Hepatocyte (in vitro differentiated cells): ENCODE measurements around the gene PACRG. TPM values are rescaled to one million over a fixed set of nuclear protein-coding genes. Genes with fewer than 3 reads are reported as not detected.

ENCODE experiments used
- DNase-seq: peaks from one replicate; pipeline ENCODE4 v3.0.0-alpha.2; 2016; ENCODE audit warnings: low spot score
- H2AFZ ChIP-seq: fragments of 200-600 bp; sonication (generic); 2 replicates; pipeline ENCODE4 v1.6.0; 2016; ENCODE audit warnings: antibody characterized with exemption, mild to moderate bottlenecking
- H3K27ac ChIP-seq: fragments of 200-600 bp; sonication (generic); 2 replicates; pipeline ENCODE4 v1.5.1; 2016; ENCODE audit warnings: mild to moderate bottlenecking
- H3K27me3 ChIP-seq: fragments of 200-600 bp; sonication (generic); 2 replicates; pipeline ENCODE4 v1.6.1; 2016
- H3K36me3 ChIP-seq: fragments of 200-600 bp; sonication (generic); replicated peaks from 2 replicates; pipeline ENCODE4 v1.5.1; 2016; ENCODE audit warnings: low read depth; ENCODE audit not compliant: insufficient read depth
- H3K4me1 ChIP-seq: fragments of 200-600 bp; sonication (generic); 2 replicates; pipeline ENCODE4 v1.5.1; 2016; ENCODE audit warnings: mild to moderate bottlenecking, moderate library complexity; ENCODE audit not compliant: insufficient read depth
- H3K4me2 ChIP-seq: fragments of 200-600 bp; sonication (generic); 2 replicates; pipeline ENCODE4 v1.6.0; 2016
- H3K4me3 ChIP-seq: fragments of 200-600 bp; sonication (generic); 2 replicates; pipeline ENCODE4 v1.5.1; 2016; ENCODE audit warnings: mild to moderate bottlenecking
- H3K79me2 ChIP-seq: fragments of 200-600 bp; sonication (generic); 2 replicates; pipeline ENCODE4 v1.6.0; 2017; ENCODE audit warnings: mild to moderate bottlenecking
- H3K9me2 ChIP-seq: fragments of 200-600 bp; sonication (generic); replicated peaks from 2 replicates; pipeline ENCODE4 v1.6.0; 2017; ENCODE audit warnings: mild to moderate bottlenecking; ENCODE audit not compliant: insufficient read depth
- H3K9me3 ChIP-seq: fragments of 200-600 bp; sonication (generic); 2 replicates; pipeline ENCODE4 v1.5.1; 2016; ENCODE audit warnings: low read depth, mild to moderate bottlenecking
- H4K20me1 ChIP-seq: fragments of 200-600 bp; sonication (generic); 2 replicates; pipeline ENCODE4 v1.6.0; 2016; ENCODE audit warnings: mild to moderate bottlenecking; ENCODE audit not compliant: insufficient read depth, poor library complexity, severe bottlenecking
- CTCF ChIP-seq: fragments of 200-600 bp; sonication (generic); IDR thresholded peaks from 2 replicates; pipeline ENCODE4 v1.5.1; 2016; ENCODE audit warnings: antibody characterized with exemption, mild to moderate bottlenecking; ENCODE audit not compliant: poor library complexity
- EZH2 ChIP-seq: fragments of 200-600 bp; sonication (generic); IDR thresholded peaks from 2 replicates; pipeline ENCODE4 v1.6.1; 2016; ENCODE audit warnings: antibody characterized with exemption, mild to moderate bottlenecking, borderline replicate concordance
- EZH2phosphoT487 ChIP-seq: fragments of 200-600 bp; sonication (generic); IDR thresholded peaks from one replicate; pipeline ENCODE4 v1.6.1; 2018; ENCODE audit warnings: antibody characterized with exemption, mild to moderate bottlenecking, low read depth, moderate library complexity; ENCODE audit not compliant: unreplicated experiment, severe bottlenecking
- WGBS: methylation state at CpG from one replicate; pipeline ENCODE4 v1.1.6; 2016; ENCODE audit warnings: low lambda C conversion rate; ENCODE audit errors: missing lambda C conversion rate; 5-methylcytosine and 5-hydroxymethylcytosine counted together
- polyA plus RNA-seq: library from polyadenylated mRNA; unstranded; fragments of >200 nt; fragmentation: Nextera tagmentation; extraction: Ambion mirVana; gene quantifications from 2 replicates; pipeline ENCODE4 v1.2.1, GENCODE V29; 2016
- total RNA-seq: library from RNA; depleted of rRNA; stranded (reverse); fragments of >200 nt; gene quantifications from 2 replicates; pipeline ENCODE4 v1.2.3, GENCODE V29; 2014

The PACRG gene
- total and polyA plus RNA-seq, 2 experiments from 2014 or later, result 0.91 to 2.6 TPM

- Histone ChIP-seq H3K4me1 (no peaks in the 10 kb centered on the region), H3K79me2 (no peaks in the 10 kb centered on the region), H3K4me2 (no peak overlapping the region), H4K20me1 (no peaks in the 10 kb centered on the region), H3K9me3 (no peaks in the 10 kb centered on the region), H3K27me3 (no peaks in the 10 kb centered on the region), H3K9me2 (no peaks in the 10 kb centered on the region), H2AFZ (no peak overlapping the region), H3K27ac (no peak overlapping the region), H3K36me3 (no peaks in the 10 kb centered on the region), H3K4me3 (no peak overlapping the region)
- TF ChIP-seq EZH2, result no peak
- no peak for TF ChIP-seq EZH2phosphoT487
- TF ChIP-seq CTCF, result no peak
- no peak for DNase-seq
- WGBS, result 95% methylated on average over 2 of the region's 2 CpGs
Observed at GRCh38 chr6:163206196-163206595, 478.4 kb downstream of the PACRG start.

GRCh38 chr6:163207431-163208383 lies 479.9 kb downstream of the PACRG start:
- Histone ChIP-seq H3K4me1 (no peaks in the 10 kb centered on the region), H3K4me2 (no peak overlapping the region), H3K4me3 (no peak overlapping the region), H3K9me3 (no peaks in the 10 kb centered on the region), H3K9me2 (no peaks in the 10 kb centered on the region), H3K79me2 (no peaks in the 10 kb centered on the region), H3K27me3 (no peaks in the 10 kb centered on the region), H3K36me3 (no peaks in the 10 kb centered on the region), H4K20me1 (no peaks in the 10 kb centered on the region), H3K27ac (no peak overlapping the region), H2AFZ (no peak overlapping the region)
- WGBS, result 89% methylated on average over 11 of the region's 11 CpGs
- TF ChIP-seq CTCF (no peak), EZH2 (no peak), EZH2phosphoT487 (no peak)
- DNase-seq, result no peak

GRCh38 chr6:163209005-163209404 lies 481.2 kb downstream of the PACRG start:
- Histone ChIP-seq H3K4me3 (no peak overlapping the region), H3K4me2 (no peak overlapping the region), H3K27me3 (no peaks in the 10 kb centered on the region), H3K9me3 (no peaks in the 10 kb centered on the region), H3K4me1 (no peaks in the 10 kb centered on the region), H3K9me2 (no peaks in the 10 kb centered on the region), H2AFZ (no peak overlapping the region), H3K27ac (no peak overlapping the region), H3K36me3 (no peaks in the 10 kb centered on the region), H4K20me1 (no peaks in the 10 kb centered on the region), H3K79me2 (no peaks in the 10 kb centered on the region)
- TF ChIP-seq CTCF, result no peak
- no peak for TF ChIP-seq EZH2phosphoT487
- no peak for TF ChIP-seq EZH2
- no peak for DNase-seq
- 77% methylated on average over 4 of the region's 4 CpGs for WGBS
